ENCODE measurements around the gene CDK6.

The CDK6 gene

DNA sequence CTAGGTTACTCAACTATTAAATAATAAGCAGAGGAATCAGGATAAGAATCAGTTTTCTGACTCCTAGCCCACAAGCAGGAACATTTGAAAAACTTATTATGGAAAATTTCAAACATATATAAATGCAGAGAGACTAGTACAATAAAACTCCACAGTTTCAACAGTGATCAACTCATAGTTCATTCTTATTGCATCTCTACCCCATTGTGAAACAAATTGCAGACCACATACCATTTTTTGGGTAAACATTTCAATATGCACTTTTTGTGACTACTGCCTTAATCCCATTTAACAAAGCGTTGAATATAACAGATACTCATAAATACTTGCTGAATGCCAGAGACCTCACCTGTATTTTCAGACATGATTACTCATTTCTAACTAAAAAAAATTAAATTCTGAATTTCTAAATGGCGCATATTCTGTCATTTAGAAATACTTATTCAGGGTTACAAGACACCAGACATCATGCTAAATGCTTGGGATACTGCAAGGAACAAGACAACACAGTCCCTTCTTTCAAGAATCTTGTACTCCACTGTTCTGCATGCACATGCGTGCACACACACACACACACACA, 11.4 kb downstream of the CDK6 start:
- DNase-seq = no peak

DNA sequence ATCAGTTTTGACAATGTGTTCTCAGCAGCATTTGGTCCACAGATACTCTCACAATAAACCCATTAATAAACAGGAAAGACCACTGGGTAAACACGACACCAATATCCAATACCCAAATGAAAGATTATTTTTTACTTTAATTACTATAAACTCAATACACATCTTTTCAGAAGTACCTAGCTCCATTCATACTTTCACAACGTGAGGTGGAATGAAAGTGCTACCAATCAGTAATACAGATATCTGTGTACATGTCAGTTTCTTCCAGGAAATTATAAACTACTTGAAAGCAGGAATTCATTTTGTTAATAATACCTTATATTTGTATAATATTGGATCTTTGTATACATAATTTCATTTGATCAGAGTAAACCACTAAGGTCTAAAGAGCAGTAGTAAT, 11.9 kb downstream of the CDK6 start:
- DNase-seq = no peak

DNA sequence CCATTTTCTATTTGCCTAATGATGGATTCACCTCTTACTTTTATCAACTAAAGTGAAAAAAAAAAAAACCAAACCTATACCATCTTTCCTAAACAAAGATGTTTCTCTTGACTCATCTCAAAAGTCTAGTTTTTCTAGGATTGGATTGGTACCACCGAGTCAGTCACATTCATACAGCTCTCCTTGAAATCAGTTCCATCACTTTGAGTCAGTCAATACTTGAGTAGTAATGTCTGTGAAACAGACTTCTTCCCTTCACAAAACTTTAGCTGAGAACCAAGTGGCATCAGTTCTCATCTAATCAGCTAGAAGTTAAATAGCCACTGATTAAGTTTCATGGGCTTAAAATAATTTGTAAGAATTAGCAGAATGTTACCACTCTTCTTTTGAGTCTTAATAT, 13.3 kb downstream of the CDK6 start:
- DNase-seq = no peak

DNA sequence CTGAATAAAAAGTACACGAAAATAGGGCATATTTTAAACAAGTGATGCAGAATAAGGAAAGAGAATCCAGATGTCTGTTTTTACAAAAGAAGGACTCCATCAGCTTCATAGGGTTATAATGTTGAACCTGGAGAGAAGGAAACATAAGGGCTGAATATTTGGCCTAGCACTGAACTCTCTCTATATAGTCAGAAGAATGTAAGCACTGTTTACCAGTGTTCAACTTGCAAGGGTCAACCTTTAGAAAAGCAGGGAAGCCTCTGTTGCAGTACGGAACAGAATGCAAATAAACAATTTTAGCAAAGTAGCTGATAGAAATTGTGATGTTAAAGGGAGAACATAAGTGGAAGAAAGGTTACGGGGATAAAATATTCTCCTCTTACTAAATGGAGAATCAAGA, 16.2 kb downstream of the CDK6 start:
- DNase-seq = no peak

DNA sequence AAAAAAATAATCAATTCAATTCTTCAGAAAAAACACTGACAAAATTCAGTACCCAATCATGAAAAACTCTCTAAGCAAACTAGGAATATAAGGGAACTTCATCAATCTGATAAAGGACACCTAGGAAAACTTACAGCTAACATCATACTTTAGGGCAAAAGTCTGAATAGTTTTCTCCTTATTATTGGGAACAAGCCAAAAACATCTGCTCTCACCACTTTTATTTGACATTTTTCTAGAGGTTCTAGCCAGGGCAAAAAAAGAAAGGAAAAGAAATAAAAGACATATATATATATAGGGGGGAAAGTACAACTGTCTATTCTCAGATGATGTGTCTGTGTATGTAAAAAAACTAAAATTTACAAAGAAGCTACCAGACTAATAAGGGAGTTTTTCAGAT, 19.0 kb downstream of the CDK6 start:
- DNase-seq = no peak

DNA sequence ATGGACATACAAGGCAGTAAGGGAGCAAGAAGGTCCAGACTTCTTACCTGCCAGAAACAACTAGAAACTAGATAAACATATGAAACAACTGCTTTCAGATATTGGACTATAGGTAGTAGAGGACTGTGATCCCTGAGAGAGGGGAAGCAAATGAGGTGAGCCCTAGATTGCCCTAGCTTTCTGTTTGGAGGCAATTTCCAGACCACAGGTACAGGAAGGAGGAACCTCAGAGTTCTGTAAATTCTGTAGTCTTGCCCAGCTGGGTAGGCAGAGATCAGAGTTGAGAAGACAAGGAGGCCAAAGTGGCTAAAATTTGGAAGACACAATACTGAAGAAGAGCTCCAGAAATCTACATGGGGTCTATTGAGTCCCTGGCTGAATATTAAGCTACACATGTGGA, 21.0 kb downstream of the CDK6 start:
- no peak for DNase-seq

DNA sequence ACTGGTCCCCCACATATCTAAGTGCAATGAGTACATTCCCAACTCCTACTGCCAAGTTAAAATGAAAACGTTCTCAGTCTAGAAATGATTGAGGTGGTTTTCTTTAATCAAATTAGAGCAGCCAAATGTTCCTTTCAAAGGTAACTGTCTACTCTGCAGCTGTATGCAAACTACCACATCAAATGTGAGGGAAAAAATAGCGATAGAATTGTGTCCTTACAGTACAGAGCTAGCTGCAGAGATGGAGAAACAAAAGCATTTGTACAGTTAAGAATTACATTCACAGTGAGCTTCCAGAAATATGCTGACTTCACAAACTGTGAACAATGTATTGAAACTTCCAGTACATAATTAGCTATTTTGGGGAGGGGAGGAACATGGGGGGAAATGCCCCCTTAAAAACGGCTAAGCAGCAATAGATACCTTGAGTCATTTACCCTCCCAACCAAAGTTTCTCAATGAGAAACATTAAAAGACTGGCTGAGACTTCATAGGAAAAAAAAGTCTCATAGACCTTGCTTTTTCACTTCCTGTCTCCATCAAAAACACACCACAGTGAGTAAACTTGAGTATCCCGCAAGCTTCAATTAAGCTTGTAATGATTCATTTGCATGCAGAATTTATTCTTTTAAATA, 22.9 kb downstream of the CDK6 start:
- no peak for DNase-seq

DNA sequence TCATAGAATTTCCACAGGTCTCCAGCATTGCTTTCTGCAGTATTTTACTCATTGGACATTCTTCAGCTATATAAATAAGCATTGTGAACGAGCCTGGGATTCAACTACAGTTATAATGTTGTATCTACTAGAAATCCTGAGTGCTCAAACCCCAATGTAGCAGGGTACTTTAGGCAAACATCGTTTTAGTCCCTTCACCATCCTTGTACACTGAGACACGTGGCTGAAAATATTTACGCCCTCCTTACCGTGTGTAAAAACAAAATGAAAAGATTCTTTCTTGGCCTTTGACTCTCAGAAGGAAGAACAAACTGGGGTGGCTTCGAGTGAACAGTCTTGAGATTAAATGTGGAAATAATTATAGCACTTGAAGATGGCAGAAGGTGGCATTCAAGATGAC, 25.2 kb downstream of the CDK6 start:
- DNase-seq = no peak

DNA sequence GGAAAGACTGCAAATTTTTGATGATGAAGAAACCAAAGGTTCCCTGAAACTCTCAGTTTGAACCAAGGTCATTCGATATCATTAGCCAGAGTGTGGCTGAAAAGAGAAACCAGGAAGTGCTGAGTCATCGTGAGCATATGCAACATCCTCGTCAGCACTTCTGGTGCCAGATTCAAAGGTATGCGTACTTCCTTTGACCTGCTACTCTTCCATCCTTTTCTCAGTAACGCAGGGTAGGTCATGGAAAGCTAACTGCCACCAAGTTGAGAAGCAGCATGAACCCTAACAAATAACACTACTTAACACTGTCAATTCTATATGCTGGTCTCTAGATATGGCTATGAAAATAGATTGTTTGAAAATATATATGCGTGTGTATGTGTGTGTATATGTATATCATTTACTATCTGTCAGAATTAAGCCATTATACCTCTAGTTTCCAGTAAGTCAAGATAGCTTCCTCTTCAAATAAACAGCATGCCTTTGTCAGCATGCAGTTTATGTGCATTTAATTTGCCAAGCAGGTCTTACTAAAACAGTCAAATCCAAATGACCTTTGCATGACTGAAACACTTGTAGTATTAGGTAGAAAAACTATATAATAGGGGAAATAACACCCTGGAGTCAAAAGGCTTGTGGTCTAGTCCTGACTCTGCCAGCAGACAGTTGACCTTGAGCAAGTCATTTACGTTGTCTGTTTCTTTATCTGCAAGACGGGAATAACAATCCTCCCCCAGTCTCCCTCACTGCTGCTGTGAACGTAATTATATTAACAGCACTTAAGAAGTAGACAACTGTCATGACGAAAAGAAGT, 26.4 kb downstream of the CDK6 start:
- no peak for DNase-seq

DNA sequence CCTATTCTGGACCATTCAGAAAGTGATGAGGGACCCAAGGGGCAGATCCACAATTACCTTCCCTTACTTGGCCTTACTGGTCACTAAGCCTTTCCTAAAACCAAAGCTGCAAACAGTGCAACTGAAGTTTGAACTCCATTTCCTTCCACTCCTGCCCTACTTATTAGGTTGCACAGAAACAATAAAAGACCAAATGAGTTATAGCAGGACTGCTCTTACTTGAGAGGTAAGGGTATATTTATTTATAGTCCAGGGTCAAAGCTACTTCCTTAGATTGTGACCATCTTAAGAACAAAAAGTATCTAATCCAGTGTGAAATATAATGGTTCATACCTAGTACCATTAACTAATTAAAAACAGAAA, 27.0 kb downstream of the CDK6 start:
- no peak for DNase-seq

DNA sequence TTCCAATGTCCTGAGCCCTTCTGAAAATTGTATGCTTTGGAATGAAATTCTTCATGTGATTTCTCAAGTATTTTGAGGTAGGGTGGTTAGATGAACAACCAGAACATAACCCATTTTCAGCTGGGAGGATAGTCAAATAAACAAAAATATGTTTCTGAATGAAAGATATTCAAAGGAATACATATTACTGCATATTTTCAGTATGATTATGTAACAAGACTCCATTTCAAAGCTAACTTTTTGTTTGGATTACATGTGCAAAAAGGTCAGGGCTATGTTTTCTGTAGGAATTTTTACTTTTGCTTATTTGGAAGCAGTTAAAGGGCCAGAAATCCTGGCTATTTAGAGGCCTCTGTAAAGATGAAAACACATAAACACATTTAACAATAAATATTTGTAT, 27.7 kb downstream of the CDK6 start:
- no peak for DNase-seq

DNA sequence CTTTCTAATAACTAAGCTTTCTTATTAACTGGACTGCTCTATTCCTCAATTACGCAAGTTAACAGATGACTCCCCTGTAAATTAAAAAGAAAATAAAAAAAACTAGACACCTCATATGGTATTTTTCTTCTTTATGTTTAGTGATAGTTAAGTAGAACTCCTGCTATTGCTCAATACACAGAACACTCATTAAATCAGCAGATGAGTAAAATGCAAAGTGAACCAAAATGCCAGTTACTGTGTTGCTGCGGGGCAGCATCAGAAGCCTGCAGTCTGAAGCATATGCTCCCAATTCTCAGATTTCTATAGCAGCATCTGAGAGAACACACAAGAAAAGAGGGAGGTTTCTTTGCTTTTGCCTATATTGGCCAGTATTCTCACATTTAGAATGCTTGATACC, 28.4 kb downstream of the CDK6 start:
- DNase-seq = no peak

DNA sequence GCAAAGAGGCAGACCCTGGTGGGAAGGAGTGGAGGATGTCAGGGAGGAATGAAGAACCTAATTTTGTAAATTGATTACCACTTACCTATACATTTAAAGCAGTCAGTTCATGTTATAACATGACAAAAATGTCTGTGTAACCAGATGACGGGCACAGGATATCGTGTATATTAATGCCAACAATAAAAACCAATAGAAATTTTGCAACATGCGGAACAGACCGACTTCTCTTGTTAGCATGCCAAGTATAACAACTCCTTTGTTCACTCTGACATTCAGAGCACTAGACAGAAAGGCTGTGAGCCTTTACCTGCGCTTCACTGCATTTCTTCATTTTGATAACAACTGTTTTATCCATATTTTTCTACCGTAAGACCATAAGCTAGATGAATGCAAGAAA, 29.9 kb downstream of the CDK6 start:
- DNase-seq = no peak

DNA sequence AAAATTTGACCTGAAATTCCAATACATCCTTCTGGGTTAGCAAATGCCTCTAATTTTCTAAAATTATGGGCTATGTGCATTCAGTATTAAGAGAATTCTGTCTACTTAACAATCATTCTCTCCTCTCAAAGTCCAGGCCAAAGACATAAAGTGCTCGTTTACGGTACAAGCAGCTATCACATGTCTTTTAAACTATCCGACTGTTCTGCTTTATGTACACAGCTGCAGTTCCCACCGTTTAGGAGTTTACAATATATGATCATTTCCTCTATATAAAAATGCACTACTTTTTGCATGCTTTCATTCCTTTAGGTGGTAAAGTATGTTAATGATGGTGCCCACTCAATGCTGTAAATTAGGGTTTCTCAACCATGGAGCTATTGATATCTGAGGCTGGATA, 34.0 kb downstream of the CDK6 start:
- DNase-seq = no peak

DNA sequence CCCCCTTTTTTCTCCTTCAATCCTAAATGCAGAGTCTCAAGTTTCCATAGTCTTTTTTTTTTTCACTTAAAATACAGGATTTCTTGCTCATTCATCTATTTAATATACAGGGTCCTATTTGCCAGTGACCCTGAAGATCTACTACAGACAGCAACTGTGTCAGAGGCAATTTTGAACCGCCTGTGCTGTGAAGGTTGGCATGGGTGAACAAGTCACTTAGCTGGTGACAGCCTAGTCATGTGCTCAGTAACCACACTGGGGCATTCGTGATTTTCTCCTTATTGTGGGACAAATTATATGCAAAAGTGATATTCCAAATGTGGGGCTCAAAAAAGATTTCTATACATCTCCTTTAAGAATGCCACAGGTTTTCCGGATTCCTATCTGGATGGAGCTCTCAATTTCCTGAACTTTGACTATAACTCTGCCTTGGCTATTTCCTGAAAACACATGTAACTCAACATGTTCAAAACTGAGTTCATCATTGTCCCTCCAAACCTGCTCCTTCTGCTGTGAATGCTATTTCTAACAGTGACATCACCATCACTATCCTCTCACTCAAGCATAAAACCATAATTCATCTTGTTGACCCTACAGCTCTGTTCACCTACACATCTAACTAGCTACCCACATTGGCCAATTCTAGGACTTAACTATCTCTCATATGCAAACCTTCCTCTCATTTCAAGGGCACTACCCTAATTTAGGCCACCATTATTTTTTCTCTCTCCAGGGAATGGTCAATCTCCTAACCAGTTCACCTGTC, 36.7 kb downstream of the CDK6 start:
- DNase-seq = no peak

DNA sequence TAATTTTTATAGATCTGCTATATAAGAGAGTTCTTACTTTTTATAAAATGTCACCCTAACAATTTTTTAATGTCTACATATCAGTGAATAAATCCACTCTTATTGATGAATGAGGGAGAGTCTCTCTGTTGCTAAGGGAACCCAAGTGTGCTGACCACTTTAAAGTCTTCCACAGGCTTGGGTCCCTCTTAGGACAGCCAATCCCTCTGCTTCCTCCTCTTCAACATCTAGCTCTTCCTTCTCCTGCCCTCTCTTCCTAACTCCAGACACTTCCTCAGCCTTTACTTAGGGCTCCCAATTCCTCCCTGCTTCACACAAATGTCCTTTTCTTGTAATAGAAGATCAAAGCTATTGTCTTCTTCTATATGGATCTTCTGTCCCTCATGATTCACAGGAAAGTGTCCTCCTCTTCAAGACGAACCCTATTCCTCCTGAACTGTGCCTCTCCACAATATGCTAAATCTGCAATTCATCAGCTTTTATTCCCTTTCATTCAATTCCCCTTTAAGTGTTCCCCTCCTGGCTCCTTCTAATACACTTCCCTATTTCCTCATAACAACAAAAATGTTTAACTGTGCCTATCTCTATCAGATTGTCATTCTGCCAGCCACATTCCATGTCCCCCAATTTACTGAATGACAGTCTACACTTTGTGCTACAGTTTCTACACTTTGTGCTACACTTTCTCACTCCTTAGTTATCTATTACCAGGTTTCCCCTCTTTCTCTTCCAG, 37.7 kb downstream of the CDK6 start:
- no peak for DNase-seq

DNA sequence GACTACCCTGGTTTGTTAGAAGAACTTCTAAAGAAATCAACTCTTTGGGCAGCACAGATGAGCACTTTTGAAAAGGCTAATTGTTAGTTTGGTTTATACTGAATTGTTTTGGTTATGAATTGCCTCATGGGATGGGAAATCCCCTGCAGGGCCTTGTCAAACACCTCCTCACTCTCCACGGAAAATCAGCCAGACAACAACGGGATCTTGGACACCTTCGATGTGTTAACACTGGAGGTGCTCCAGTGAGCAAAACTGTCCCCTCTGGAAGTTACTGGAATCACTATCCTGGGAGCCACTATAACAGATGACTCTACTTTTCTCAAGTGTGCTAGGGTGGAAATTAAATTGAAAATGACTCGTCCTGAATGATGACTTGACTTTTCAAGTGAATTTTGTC, 38.7 kb downstream of the CDK6 start:
- DNase-seq = no peak

DNA sequence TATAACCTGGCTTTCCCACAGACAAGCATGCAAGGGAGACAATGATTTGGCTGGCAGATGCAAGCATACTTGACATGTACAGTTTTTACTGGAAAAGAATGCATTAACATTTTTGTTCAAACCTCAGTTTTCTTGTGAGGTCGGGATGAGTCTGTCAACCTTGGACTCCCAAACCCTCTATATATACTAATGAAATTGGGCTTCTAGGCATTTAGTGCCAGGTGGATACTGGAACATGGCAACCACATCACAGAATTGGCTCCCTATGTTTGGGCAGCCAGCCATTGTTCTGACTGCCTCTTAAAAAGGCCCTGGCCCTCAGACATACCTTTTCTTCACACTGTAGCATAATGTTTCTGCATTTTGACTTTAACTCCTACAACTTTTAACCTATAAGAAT, 39.1 kb downstream of the CDK6 start:
- DNase-seq = no peak

DNA sequence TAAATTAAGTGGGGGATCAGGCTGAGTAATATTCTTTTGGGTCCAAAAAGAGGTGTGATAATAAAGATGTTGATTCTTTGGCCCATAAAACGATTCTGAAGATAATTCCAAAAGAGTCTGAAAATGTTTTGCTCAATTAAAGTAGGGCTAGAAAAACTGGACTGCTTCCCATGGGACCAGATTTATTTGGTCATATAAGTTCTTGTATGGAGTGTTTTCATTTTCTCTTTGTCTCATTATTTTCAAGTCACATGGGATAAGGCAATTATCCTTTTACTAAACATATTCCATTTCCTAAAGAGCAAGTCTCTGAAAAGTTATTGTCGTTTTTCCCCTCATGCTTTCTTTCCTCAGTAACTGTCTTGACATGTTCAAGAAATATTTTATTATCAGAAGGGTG, 41.5 kb downstream of the CDK6 start:
- no peak for DNase-seq

DNA sequence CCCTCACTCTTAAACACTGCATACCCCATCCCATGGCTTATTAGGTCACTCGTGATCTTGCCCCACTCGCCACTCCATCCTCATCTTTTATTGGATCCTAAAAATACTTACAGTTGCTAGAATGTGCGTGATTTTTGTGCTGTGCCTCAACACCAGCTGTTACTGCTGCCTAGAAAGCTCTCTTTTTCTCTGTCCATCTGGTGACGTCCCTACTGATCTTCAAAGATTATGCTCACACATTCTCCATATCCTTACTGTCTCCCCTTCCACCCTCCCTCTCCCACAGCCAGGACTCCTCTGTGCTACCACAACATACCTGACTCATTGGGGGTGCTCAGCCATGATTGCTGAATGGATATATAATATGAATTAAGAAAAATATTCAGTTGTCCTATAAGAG, 42.0 kb downstream of the CDK6 start:
- no peak for DNase-seq

DNA sequence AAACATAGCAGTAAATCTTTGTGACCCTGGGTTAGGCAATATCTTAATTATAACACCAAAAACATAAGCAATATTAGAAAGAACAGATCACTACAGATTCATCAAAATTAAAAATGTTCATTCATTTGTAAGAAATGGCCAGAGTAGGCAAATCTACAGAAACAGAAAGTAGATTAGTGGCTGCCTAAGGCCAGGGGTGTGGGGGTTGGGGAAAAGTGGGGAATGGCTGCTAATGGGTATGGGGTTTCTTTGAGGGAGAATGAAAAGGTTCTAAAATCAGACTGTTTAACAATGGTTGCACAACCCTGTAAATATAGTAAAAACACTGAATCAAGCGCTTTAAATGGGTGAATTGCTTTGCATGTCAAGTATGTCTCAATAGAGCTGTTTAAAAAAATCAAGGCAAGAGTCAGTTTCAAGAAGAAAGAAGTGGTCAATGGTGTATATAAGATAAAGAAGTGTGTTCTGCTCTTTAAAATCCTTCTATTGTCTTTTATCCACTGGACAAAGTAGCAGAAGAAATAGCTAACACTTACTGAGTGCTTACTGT, 42.6 kb downstream of the CDK6 start:
- DNase-seq = no peak

DNA sequence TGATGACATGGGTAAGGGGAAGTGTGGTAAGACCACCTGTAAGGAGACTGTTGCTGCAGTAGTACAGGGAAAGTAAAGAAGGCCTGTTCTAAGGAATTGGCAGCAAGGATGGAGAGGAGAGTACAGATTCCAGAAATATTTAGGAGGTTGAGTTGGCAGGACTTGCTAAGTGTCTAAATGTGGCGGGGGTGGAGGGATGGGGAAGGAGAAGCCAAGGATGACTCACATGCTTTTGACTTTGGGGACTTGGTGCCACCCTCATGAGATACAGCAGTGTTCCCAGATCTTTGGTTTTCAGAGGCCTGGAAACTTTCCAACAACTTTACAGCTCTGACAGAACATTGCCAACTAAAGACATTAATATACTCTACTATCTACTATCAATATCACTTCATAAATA, 45.4 kb downstream of the CDK6 start:
- DNase-seq = no peak

Data from activated naive CD4-positive, alpha-beta T cell (primary cell).